Hematopoietic multipotent progenitor cell (in vitro differentiated cells): ENCODE results near the gene PRDX3. TPM values are rescaled to one million over a fixed set of nuclear protein-coding genes. Genes with fewer than 3 reads are reported as not detected.

Source experiments
- DNase-seq, 3 donors: peaks; one replicate each; pipeline ENCODE4 v3.0.0-alpha.2; 2011 to 2015; ENCODE audit warnings: low read depth in 2 of 3, low spot score in 2 of 3
- total RNA-seq: library from RNA; depleted of rRNA; stranded (reverse); fragments of >200 nt; gene quantifications from one replicate; pipeline ENCODE4 v1.2.3, GENCODE V29; 2012

PRDX3 gene
- total RNA-seq = 71.9 TPM

GRCh38 chr10:119178372-119179119 lies at the start of gene PRDX3:
PRDX3 (minus strand) TSS chr10:119178812; CDS start chr10:119178790, 22 bp downstream.
- DNase-seq = peak; percentile 75 to 90 (median 88)

GRCh38 chr10:119227825-119228224 lies 49.2 kb upstream of the PRDX3 start:
- no peak for DNase-seq

- no peak for DNase-seq
Measured at GRCh38 chr10:119225083-119225658, 46.6 kb upstream of the PRDX3 start.

GRCh38 chr10:119222966-119223386 lies 44.4 kb upstream of the PRDX3 start:
- DNase-seq = no peak

GRCh38 chr10:119222537-119222936 lies 43.9 kb upstream of the PRDX3 start:
- DNase-seq = no peak

- no peak for DNase-seq
Measured at GRCh38 chr10:119221666-119222065, 43.1 kb upstream of the PRDX3 start.

- DNase-seq = no peak
Measured at GRCh38 chr10:119221201-119221600, 42.6 kb upstream of the PRDX3 start.

GRCh38 chr10:119219871-119220270 lies 41.3 kb upstream of the PRDX3 start:
- no peak for DNase-seq

GRCh38 chr10:119217991-119218490 lies 39.4 kb upstream of the PRDX3 start:
- DNase-seq = no peak

GRCh38 chr10:119217401-119217800 lies 38.8 kb upstream of the PRDX3 start:
- DNase-seq = no peak

- DNase-seq = no peak
Measured at GRCh38 chr10:119216127-119216526, 37.5 kb upstream of the PRDX3 start.

GRCh38 chr10:119215371-119215770 lies 36.8 kb upstream of the PRDX3 start:
- no peak for DNase-seq

- peak in 1 of 3 donors; percentile 66 for DNase-seq
Measured at GRCh38 chr10:119211625-119212441, 33.2 kb upstream of the PRDX3 start.

- no peak for DNase-seq
Measured at GRCh38 chr10:119211176-119211575, 32.6 kb upstream of the PRDX3 start.

GRCh38 chr10:119210633-119211032 lies 32.0 kb upstream of the PRDX3 start:
- DNase-seq = no peak

- DNase-seq = no peak
Measured at GRCh38 chr10:119209736-119210355, 31.2 kb upstream of the PRDX3 start.

GRCh38 chr10:119209035-119209735 lies 30.6 kb upstream of the PRDX3 start:
- DNase-seq = peak; percentile 31 to 45 (median 35)

GRCh38 chr10:119208553-119208940 lies 29.9 kb upstream of the PRDX3 start:
- DNase-seq = no peak

GRCh38 chr10:119207713-119208552 lies 29.3 kb upstream of the PRDX3 start:
- peak in 1 of 3 donors; percentile 35 for DNase-seq
